Body of pancreas (tissue), 4 donors: ENCODE results near the gene NTSR2. TPM values are rescaled to one million over a fixed set of nuclear protein-coding genes. Genes with fewer than 3 reads are reported as not detected.

Experiments
- ATAC-seq: fragments of 150-250 bp; one replicate; pipeline ENCODE4 v1.9.1; 2016
- DNase-seq, 4 donors: peaks; one replicate each; pipeline ENCODE4 v3.0.0-alpha.2; 2019
- H3K27ac ChIP-seq, 4 donors: fragments of 200-600 bp; sonication (generic); 1 replicate in 3 of 4; 2 replicates in 1 of 4; pipeline versions ENCODE4 v1.5.1 to v1.6.1; 2016 to 2019; ENCODE audit warnings: mild to moderate bottlenecking in 1 of 4, mixed read lengths in 1 of 4, moderate library complexity in 1 of 4
- H3K27me3 ChIP-seq, 2 donors: fragments of 200-600 bp; sonication (generic); one replicate each; pipeline ENCODE4 v1.6.0; 2016; ENCODE audit warnings: mild to moderate bottlenecking in 1 of 2
- H3K36me3 ChIP-seq, 2 donors: fragments of 200-600 bp; sonication (generic); replicated peaks in 1 of 2; 2 replicates each; pipeline ENCODE4 v1.5.1; 2016; ENCODE audit warnings: low read depth in 2 of 2; ENCODE audit not compliant: insufficient read depth in 1 of 2
- H3K4me1 ChIP-seq: fragments of 200-600 bp; sonication (generic); one replicate; pipeline ENCODE4 v1.6.0; 2016
- H3K4me3 ChIP-seq, 2 donors: fragments of 200-600 bp; sonication (generic); 1 replicate in 1 of 2; 2 replicates in 1 of 2; pipeline ENCODE4 v1.5.1; 2016 to 2019
- H3K9me3 ChIP-seq, 3 donors: fragments of 200-600 bp; sonication (generic); 1 replicate in 2 of 3; 2 replicates in 1 of 3; pipeline ENCODE4 v1.5.1; 2016
- POLR2A ChIP-seq, 3 donors: fragments of 450-650 bp; IDR thresholded peaks; one replicate each; pipeline ENCODE4 v1.6.1; 2016; ENCODE audit warnings: antibody characterized with exemption in 3 of 3, mild to moderate bottlenecking in 2 of 3
- WGBS, 2 donors: methylation state at CpG; one replicate each; pipeline ENCODE4 v1.1.5; 2017; 5-methylcytosine and 5-hydroxymethylcytosine counted together
- intact Hi-C: fragments of 100-400 bp; cut with DNase I; formaldehyde crosslinking; loops from one replicate; pipeline ENCODE4 v1.15.1; 2023
- total RNA-seq, 2 donors: library from RNA; depleted of rRNA; stranded (reverse); fragments of >200 nt; gene quantifications; one replicate each; pipeline ENCODE4 v1.1.0, GENCODE V29; 2016
- TF ChIP-seq, protein P1 (sequence below), 7 experiments: fragments of 450-650 bp in 4 of 7; fragments of 200-600 bp in 3 of 7; sonication (generic) in 3 of 7; IDR thresholded peaks; one replicate each; pipeline ENCODE4 v1.5.1; 2016 to 2019; ENCODE audit warnings: antibody characterized with exemption in 7 of 7

NTSR2 gene
- total RNA-seq, 2 donors from 2014 or later, result not detected

- DNase-seq (peak in 1 of 4 donors; percentile 4), ATAC-seq (no peak)
- intact Hi-C loops, result no loop called here
- H3K36me3 ChIP-seq, result no peaks in the 10 kb centered on the region
- H3K4me1 ChIP-seq, result peaks cover 48% of the 10 kb centered on the region
- no peaks in the 10 kb centered on the region for H3K27me3 ChIP-seq
- TF ChIP-seq, protein P1, sequence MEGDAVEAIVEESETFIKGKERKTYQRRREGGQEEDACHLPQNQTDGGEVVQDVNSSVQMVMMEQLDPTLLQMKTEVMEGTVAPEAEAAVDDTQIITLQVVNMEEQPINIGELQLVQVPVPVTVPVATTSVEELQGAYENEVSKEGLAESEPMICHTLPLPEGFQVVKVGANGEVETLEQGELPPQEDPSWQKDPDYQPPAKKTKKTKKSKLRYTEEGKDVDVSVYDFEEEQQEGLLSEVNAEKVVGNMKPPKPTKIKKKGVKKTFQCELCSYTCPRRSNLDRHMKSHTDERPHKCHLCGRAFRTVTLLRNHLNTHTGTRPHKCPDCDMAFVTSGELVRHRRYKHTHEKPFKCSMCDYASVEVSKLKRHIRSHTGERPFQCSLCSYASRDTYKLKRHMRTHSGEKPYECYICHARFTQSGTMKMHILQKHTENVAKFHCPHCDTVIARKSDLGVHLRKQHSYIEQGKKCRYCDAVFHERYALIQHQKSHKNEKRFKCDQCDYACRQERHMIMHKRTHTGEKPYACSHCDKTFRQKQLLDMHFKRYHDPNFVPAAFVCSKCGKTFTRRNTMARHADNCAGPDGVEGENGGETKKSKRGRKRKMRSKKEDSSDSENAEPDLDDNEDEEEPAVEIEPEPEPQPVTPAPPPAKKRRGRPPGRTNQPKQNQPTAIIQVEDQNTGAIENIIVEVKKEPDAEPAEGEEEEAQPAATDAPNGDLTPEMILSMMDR (IDR thresholded peaks at IDR 0.05), result no peak
- TF ChIP-seq POLR2A (IDR thresholded peaks at IDR 0.05), result no peak
- H3K9me3 ChIP-seq, result no peaks in the 10 kb centered on the region
- WGBS, 2 donors, result 76 to 88% methylated on average over 3 to 4 of the region's 4 CpGs
- no peak overlapping the region for H3K27ac ChIP-seq
- no peak overlapping the region for H3K4me3 ChIP-seq
Observed at GRCh38 chr2:11683966-11684365, 14.0 kb upstream of the NTSR2 start.

- Histone ChIP-seq H3K27ac (no peak overlapping the region), H3K27me3 (no peaks in the 10 kb centered on the region), H3K4me3 (no peak overlapping the region), H3K4me1 (peaks cover 43% of the 10 kb centered on the region), H3K36me3 (no peaks in the 10 kb centered on the region), H3K9me3 (no peaks in the 10 kb centered on the region)
- intact Hi-C loops, result no loop called here
- TF ChIP-seq POLR2A (IDR thresholded peaks at IDR 0.05), result no peak
- TF ChIP-seq, protein P1 (IDR thresholded peaks at IDR 0.05), result no peak
- DNase-seq, result peak in 1 of 4 donors; percentile 10
- 38 to 50% methylated on average over 9 of the region's 9 CpGs for WGBS, 2 donors
- ATAC-seq, result no peak
Observed at GRCh38 chr2:11683476-11683875, 13.5 kb upstream of the NTSR2 start.

GRCh38 chr2:11682590-11682915, 12.6 kb upstream of the NTSR2 start:
- no peaks in the 10 kb centered on the region for H3K36me3 ChIP-seq
- H3K4me1 ChIP-seq, result peaks cover 34% of the 10 kb centered on the region
- no peak overlapping the region for H3K4me3 ChIP-seq
- DNase-seq (peak in 1 of 4 donors; percentile 9), ATAC-seq (no peak)
- intact Hi-C loops, result no loop called here
- 73 to 90% methylated on average over 8 of the region's 8 CpGs for WGBS, 2 donors
- no peaks in the 10 kb centered on the region for H3K27me3 ChIP-seq
- no peaks in the 10 kb centered on the region for H3K9me3 ChIP-seq
- H3K27ac ChIP-seq, result no peak overlapping the region
- TF ChIP-seq POLR2A (IDR thresholded peaks at IDR 0.05), result no peak
- TF ChIP-seq, protein P1 (IDR thresholded peaks at IDR 0.05), result no peak

GRCh38 chr2:11681722-11682589, 12.0 kb upstream of the NTSR2 start:
- Histone ChIP-seq H3K27me3 (no peaks in the 10 kb centered on the region), H3K4me1 (peaks cover 31% of the 10 kb centered on the region), H3K27ac (no peak overlapping the region), H3K4me3 (no peak overlapping the region), H3K9me3 (no peaks in the 10 kb centered on the region), H3K36me3 (no peaks in the 10 kb centered on the region)
- intact Hi-C loops, result no loop called here
- no peak for TF ChIP-seq POLR2A (IDR thresholded peaks at IDR 0.05)
- TF ChIP-seq, protein P1 (IDR thresholded peaks at IDR 0.05), result peak; percentile 67 to 90 (median 84)
- 51 to 64% methylated on average over 28 to 31 of the region's 31 CpGs for WGBS, 2 donors
- DNase-seq (peak; percentile 52 to 71 (median 62)), ATAC-seq (peak; percentile 66)
